HEK293T (cell line): ENCODE measurements around the gene RTRAF.

Experiments
- CTCF ChIA-PET: fragments of 350-600 bp; formaldehyde crosslinking; extraction: SDS; loops from one replicate; lab custom pipeline; 2021; ENCODE audit warnings: antibody characterized with exemption, inconsistent platforms; lab: Yijun Ruan, JAX
- POLR2A ChIA-PET: fragments of 350-600 bp; formaldehyde crosslinking; extraction: SDS; loops from one replicate; lab custom pipeline; 2020; ENCODE audit warnings: antibody characterized with exemption, inconsistent platforms; lab: Yijun Ruan, JAX
- DNase-seq: peaks from one replicate; pipeline ENCODE4 v3.0.0; 2012; ENCODE audit warnings: mixed read lengths; ENCODE audit errors: extremely low spot score
- ARNT ChIP-seq: fragments of 450-650 bp; IDR thresholded peaks from 2 replicates; pipeline ENCODE4 v1.6.1; 2017; ENCODE audit warnings: mild to moderate bottlenecking
- BHLHE40 ChIP-seq: fragments of 450-650 bp; IDR thresholded peaks from 2 replicates; pipeline ENCODE4 v1.6.1; 2016; ENCODE audit warnings: mild to moderate bottlenecking, moderate library complexity, borderline replicate concordance
- CTBP1 ChIP-seq: fragments of 450-650 bp; IDR thresholded peaks from 2 replicates; pipeline ENCODE4 v1.6.1; 2016; ENCODE audit warnings: borderline replicate concordance
- ELF4 ChIP-seq: fragments of 450-650 bp; IDR thresholded peaks from 2 replicates; pipeline ENCODE4 v1.6.1; 2017; ENCODE audit warnings: antibody characterized with exemption
- FOXA1 ChIP-seq: fragments of 450-650 bp; IDR thresholded peaks from 2 replicates; pipeline ENCODE4 v1.6.1; 2016; ENCODE audit warnings: mild to moderate bottlenecking
- FOXK2 ChIP-seq: fragments of 450-650 bp; IDR thresholded peaks from 2 replicates; pipeline ENCODE4 v1.6.1; 2016; ENCODE audit warnings: mild to moderate bottlenecking
- FOXM1 ChIP-seq: fragments of 450-650 bp; IDR thresholded peaks from 2 replicates; pipeline ENCODE4 v1.6.1; 2017; ENCODE audit warnings: mild to moderate bottlenecking, borderline replicate concordance
- HDGF ChIP-seq: fragments of 450-650 bp; IDR thresholded peaks from 2 replicates; pipeline ENCODE4 v1.6.1; 2017; ENCODE audit warnings: antibody characterized with exemption, borderline replicate concordance
- L3MBTL2 ChIP-seq: fragments of 450-650 bp; conservative IDR thresholded peaks from 2 replicates; pipeline ENCODE4 v1.6.1; 2016; ENCODE audit warnings: mild to moderate bottlenecking
- LEF1 ChIP-seq: fragments of 450-650 bp; IDR thresholded peaks from 2 replicates; pipeline ENCODE4 v1.6.1; 2017; ENCODE audit warnings: mild to moderate bottlenecking, borderline replicate concordance
- NFRKB ChIP-seq: fragments of 450-650 bp; IDR thresholded peaks from 2 replicates; pipeline ENCODE4 v1.6.1; 2016; ENCODE audit warnings: mild to moderate bottlenecking, moderate library complexity
- SP1 ChIP-seq: fragments of 450-650 bp; IDR thresholded peaks from 2 replicates; pipeline ENCODE4 v1.6.1; 2017
- SUZ12 ChIP-seq: fragments of 450-650 bp; IDR thresholded peaks from 2 replicates; pipeline ENCODE4 v1.6.1; 2016; ENCODE audit warnings: mild to moderate bottlenecking
- TARDBP ChIP-seq: fragments of 450-650 bp; IDR thresholded peaks from 2 replicates; pipeline ENCODE4 v1.6.1; 2016
- ZNF384 ChIP-seq: fragments of 450-650 bp; IDR thresholded peaks from 2 replicates; pipeline ENCODE4 v1.6.1; 2016
- TF ChIP-seq, protein P1 (sequence below): fragments of 450-650 bp; IDR thresholded peaks from 2 replicates; pipeline ENCODE4 v1.6.1; 2016

Gene RTRAF

DNA sequence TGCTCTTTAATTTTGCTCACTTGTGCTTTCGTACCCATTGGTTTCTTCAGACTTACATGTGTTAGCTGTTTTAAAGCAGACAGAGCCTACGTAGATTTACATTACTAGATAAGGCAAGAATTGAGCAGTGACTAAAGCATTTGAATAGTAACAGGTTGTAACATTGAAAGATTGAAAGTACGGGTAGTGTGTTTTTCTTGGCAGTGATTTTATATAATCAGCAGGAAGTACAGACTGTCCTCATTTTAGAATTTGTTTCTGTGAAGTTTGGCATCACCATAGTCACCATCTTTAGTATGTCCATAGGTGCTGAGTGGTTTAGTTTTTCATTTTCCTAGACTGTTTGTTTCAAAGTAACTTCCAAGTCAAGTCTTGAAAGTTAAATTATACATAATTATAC, 14.0 kb downstream of the RTRAF start:
- ChIA-PET POLR2A (no interaction called here), CTCF (no interaction called here)
- DNase-seq, result no peak
- TF ChIP-seq ARNT, result no peak
- no peak for TF ChIP-seq BHLHE40
- TF ChIP-seq, protein P1, sequence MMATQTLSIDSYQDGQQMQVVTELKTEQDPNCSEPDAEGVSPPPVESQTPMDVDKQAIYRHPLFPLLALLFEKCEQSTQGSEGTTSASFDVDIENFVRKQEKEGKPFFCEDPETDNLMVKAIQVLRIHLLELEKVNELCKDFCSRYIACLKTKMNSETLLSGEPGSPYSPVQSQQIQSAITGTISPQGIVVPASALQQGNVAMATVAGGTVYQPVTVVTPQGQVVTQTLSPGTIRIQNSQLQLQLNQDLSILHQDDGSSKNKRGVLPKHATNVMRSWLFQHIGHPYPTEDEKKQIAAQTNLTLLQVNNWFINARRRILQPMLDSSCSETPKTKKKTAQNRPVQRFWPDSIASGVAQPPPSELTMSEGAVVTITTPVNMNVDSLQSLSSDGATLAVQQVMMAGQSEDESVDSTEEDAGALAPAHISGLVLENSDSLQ, result no peak
- no peak for TF ChIP-seq NFRKB
- no peak for TF ChIP-seq L3MBTL2
- TF ChIP-seq HDGF, result no peak
- TF ChIP-seq TARDBP, result no peak
- no peak for TF ChIP-seq SUZ12

GRCh38 chr14:52005625-52006024, 16.3 kb downstream of the RTRAF start:
- ChIA-PET POLR2A (no interaction called here), CTCF (no interaction called here)
- DNase-seq, result no peak
- TF ChIP-seq, protein P1, result no peak
- TF ChIP-seq FOXM1 (no peak), LEF1 (no peak), FOXA1 (no peak), SP1 (no peak), ARNT (no peak), NFRKB (no peak), ZNF384 (no peak), BHLHE40 (no peak), HDGF (no peak), TARDBP (no peak)

DNA sequence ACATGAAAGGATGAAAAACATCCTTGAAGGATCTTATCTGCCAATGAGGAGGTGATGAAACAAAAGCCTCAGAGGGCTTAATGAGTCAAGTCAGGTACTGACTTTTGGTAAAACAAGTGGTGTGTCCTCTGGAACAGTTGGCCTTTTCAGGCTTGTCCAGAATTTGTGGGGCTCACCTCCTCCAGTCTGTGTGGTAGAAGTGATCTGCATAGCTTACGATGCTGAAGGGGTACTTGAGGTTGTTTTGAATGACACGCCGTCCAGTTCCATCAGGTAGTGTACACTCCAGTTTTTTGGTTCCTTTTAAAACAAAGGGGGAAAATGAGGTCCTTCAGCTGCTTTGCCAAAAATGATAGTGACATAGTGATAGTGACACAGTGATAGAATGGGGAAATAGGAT, 17.0 kb downstream of the RTRAF start:
- POLR2A ChIA-PET, result no interaction called here
- no peak for TF ChIP-seq FOXA1
- no peak for DNase-seq
- CTCF ChIA-PET, result no interaction called here

DNA sequence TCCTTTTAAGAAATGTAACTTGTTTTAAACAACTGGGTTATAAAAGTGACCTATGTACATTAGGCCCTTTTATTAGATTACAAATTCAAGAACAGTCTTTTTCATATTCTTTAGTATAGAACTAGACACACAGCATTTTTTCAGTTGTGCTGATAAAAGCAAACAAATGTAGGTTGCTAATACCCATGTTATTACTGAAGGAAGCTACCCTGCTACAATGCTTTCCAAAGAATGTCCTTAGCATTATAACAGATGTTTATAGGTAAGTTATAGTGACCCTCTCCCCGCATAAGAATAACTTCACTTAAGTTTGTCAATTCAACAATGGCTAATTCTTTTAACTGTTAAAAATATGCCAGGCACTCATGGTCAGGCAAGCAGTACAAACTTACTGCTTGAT, 17.9 kb downstream of the RTRAF start:
- CTCF ChIA-PET, result no interaction called here

DNA sequence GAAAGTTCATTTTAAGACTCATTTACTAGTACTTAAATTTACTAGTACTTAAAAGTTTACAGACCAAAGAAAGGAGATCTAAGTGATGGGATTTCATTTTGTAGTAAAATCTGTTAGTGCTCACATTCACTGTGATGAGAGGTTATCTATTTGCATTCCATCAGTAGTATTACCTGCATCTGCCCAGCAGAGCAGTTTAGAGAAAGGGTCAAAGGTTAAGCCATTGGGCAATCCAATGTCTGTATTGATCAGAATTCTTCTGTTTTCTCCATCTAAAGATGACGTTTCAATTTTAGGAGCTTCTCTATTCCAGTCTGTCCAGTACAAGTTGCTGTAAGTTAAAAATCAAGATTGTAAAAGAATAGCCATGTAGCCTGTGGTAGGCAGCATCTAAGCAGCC, 18.3 kb downstream of the RTRAF start:
- no peak for DNase-seq
- CTCF ChIA-PET, result no interaction called here
- no peak for TF ChIP-seq BHLHE40
- POLR2A ChIA-PET, result no interaction called here

More for the DNA sequence above, 17.9 kb downstream of the RTRAF start:
- POLR2A ChIA-PET, result no interaction called here
- no peak for TF ChIP-seq LEF1
- TF ChIP-seq CTBP1, result no peak
- TF ChIP-seq L3MBTL2, result no peak
- no peak for TF ChIP-seq FOXK2
- no peak for TF ChIP-seq SUZ12
- no peak for TF ChIP-seq ZNF384
- no peak for TF ChIP-seq ARNT
- no peak for DNase-seq

GRCh38 chr14:52008136-52008535, 18.8 kb downstream of the RTRAF start:
- no peak for DNase-seq
- no peak for TF ChIP-seq ARNT
- TF ChIP-seq NFRKB, result no peak
- TF ChIP-seq CTBP1, result no peak
- no peak for TF ChIP-seq LEF1
- no peak for TF ChIP-seq TARDBP
- no peak for TF ChIP-seq SUZ12
- no peak for TF ChIP-seq ELF4
- no peak for TF ChIP-seq ZNF384
- no peak for TF ChIP-seq HDGF
- no peak for TF ChIP-seq BHLHE40
- no peak for TF ChIP-seq L3MBTL2
- no peak for TF ChIP-seq FOXM1
- CTCF ChIA-PET, result no interaction called here
- POLR2A ChIA-PET, result no interaction called here

- TF ChIP-seq CTBP1 (no peak), TARDBP (no peak), HDGF (no peak), L3MBTL2 (no peak), FOXM1 (no peak), NFRKB (no peak)
- ChIA-PET CTCF (no interaction called here), POLR2A (no interaction called here)
- DNase-seq, result no peak
Observed at GRCh38 chr14:52010173-52010693, 20.9 kb downstream of the RTRAF start.

- CTCF ChIA-PET, result interaction anchor here (0.6 kb wide), 1 partner anchor 119 kb away, joined by 3 read pairs; no protein-coding TSS in a partner anchor
- TF ChIP-seq NFRKB (no peak), FOXA1 (no peak), TARDBP (no peak), FOXK2 (no peak), ARNT (no peak), HDGF (no peak), L3MBTL2 (no peak), BHLHE40 (no peak), CTBP1 (no peak), FOXM1 (no peak), SP1 (no peak), LEF1 (no peak), ZNF384 (no peak), ELF4 (no peak), SUZ12 (no peak)
- TF ChIP-seq, protein P1, result no peak
- no peak for DNase-seq
- POLR2A ChIA-PET, result no interaction called here
Observed at GRCh38 chr14:52011523-52011922, 22.2 kb downstream of the RTRAF start.
